AG04450 (cell line): ENCODE data around the gene RHBDF2. TPM values are rescaled to one million over a fixed set of nuclear protein-coding genes. Genes with fewer than 3 reads are reported as not detected.
A peak's percentile ranks its signal among the peaks of the same experiment; 100 is the strongest.

Experiments used
- CTCF ChIA-PET: fragments of 300-600, 350-600 bp; formaldehyde crosslinking; extraction: SDS; loops from one replicate; lab custom pipeline; 2022; ENCODE audit warnings: antibody characterized with exemption, inconsistent platforms; lab: Charles Lee
- POLR2A ChIA-PET: fragments of 350-600 bp; formaldehyde crosslinking; extraction: SDS; loops from one replicate; lab custom pipeline; 2021; ENCODE audit warnings: antibody characterized with exemption, inconsistent platforms; lab: Yijun Ruan, JAX
- DNase-seq: peaks from one replicate; pipeline ENCODE4 v3.0.0-alpha.2; 2011; ENCODE audit warnings: low read depth, low spot score
- H3K27ac ChIP-seq: one replicate; pipeline ENCODE4 v1.5.1; 2012; ENCODE audit warnings: low read depth, low read length, control low read depth
- H3K27me3 ChIP-seq: one replicate; pipeline ENCODE4 v1.6.0; 2012; ENCODE audit warnings: low read length; ENCODE audit not compliant: control insufficient read depth, insufficient read depth
- H3K4me3 ChIP-seq: 2 replicates; pipeline ENCODE4 v1.5.1; 2011; ENCODE audit warnings: mild to moderate bottlenecking, low read depth, low read length, control low read depth
- H3K9me3 ChIP-seq: 2 replicates; pipeline ENCODE4 v1.5.1; 2012; ENCODE audit warnings: low read length; ENCODE audit not compliant: control insufficient read depth, insufficient read depth
- polyA plus RNA-seq: library from polyadenylated mRNA; depleted of rRNA; stranded (reverse); fragments of >200 nt; gene quantifications from 2 replicates; pipeline ENCODE4 v1.2.3, GENCODE V29; 2011
- TF ChIP-seq, protein P1 (sequence below): IDR thresholded peaks from 2 replicates; pipeline ENCODE4 v1.5.1; 2011; ENCODE audit warnings: low read depth, low read length, control low read depth, inconsistent platforms

Gene RHBDF2
- polyA plus RNA-seq, 1 experiment: 5.4 TPM

DNA sequence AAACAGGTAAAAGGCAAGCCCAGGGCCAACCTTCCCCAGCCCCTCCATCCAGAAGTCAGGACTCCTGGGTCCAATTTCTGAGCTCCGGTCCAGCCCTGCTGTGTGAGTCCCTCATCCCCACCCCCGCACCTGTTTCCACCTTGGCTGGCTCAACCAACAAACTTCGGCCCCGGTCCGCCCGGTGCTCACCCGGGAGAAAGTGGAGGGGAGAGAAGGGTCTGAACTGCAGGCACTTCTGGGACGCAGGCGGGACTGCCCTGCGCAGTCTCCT, 541 bp downstream of the RHBDF2 start:
- Histone ChIP-seq H3K4me3 (peak overlapping the region; percentile 66), H3K27ac (no peak overlapping the region), H3K27me3 (no peaks in the 10 kb centered on the region), H3K9me3 (no peaks in the 10 kb centered on the region; the same call in 1 of the 2 replicates)
- no peak for DNase-seq
- CTCF ChIA-PET: interaction anchor here (0.6 kb wide), 1 partner anchor 10 kb away, joined by 5 read pairs; no protein-coding TSS in a partner anchor
- TF ChIP-seq, protein P1, sequence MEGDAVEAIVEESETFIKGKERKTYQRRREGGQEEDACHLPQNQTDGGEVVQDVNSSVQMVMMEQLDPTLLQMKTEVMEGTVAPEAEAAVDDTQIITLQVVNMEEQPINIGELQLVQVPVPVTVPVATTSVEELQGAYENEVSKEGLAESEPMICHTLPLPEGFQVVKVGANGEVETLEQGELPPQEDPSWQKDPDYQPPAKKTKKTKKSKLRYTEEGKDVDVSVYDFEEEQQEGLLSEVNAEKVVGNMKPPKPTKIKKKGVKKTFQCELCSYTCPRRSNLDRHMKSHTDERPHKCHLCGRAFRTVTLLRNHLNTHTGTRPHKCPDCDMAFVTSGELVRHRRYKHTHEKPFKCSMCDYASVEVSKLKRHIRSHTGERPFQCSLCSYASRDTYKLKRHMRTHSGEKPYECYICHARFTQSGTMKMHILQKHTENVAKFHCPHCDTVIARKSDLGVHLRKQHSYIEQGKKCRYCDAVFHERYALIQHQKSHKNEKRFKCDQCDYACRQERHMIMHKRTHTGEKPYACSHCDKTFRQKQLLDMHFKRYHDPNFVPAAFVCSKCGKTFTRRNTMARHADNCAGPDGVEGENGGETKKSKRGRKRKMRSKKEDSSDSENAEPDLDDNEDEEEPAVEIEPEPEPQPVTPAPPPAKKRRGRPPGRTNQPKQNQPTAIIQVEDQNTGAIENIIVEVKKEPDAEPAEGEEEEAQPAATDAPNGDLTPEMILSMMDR: no peak
- POLR2A ChIA-PET: no interaction called here

DNA sequence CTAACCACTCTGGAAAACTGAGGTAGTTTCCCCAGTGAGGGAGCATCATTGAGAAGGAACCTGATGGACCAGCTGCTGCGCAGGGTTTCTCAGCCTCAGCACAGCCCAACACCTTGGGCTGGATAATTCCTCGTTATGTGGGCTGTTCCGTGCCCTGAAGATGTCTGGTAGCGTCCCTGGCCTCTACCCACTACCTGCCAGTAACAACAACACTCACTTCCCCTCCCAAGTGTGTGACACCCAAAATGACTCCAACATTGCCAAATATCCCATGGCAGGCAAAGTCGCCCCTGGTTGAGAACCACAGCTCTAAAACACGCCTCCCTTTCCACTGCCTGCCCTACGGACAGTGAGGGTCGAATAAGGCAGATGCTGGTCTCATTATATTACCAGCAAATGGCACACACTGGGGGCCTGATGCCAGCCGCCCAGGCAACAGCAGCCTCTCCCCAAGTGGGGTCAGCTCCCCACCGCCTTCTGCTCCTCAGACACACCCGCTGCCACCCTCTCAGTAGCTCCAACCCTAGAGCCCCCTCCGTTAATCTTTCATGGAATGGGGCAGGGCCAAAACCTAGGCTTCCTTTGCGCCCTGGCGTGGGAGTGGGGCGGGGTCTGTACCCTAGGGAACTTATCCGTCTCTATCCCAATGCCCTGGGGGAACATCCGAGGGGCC, 1.0 kb downstream of the RHBDF2 start:
- CTCF ChIA-PET: interaction anchor here (3.5 kb wide), 1 partner anchor 42 kb away, joined by 11 read pairs; no protein-coding TSS in a partner anchor
- no peak for DNase-seq

DNA sequence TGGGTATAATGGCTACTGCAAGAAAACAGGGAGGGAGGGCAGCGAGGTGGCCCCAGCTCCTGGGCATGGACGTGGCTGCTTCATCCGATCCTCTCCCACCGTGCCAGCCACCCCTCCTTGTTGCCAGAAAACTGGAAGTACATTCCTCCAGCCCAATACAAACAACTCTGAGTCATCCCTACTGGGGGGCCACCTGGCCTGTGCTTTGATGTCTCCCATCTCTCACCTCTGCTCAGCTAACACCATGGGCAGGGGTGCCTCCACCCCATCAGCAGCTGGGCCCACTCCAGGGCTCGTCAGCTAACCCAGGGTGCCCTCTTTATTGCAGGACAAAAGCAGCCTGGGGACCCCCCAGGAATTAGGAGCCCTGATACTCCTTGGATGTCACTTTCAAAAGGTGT, 2.0 kb downstream of the RHBDF2 start:
- no peak for DNase-seq
- CTCF ChIA-PET: interaction anchor here (0.5 to 3.5 kb wide), 4 partner anchors 19 to 41 kb away, joined by 3 to 11 read pairs (median 4); no protein-coding TSS in a partner anchor
- Histone ChIP-seq H3K27me3 (no peaks in the 10 kb centered on the region), H3K9me3 (no peaks in the 10 kb centered on the region; the same call in 1 of the 2 replicates), H3K4me3 (no peak overlapping the region), H3K27ac (peak overlapping the region; percentile 97)
- POLR2A ChIA-PET: interaction anchor here (0.6 to 0.7 kb wide), 2 partner anchors 176 to 1629 kb away, joined by 3 to 9 read pairs; no protein-coding TSS in a partner anchor
- TF ChIP-seq, protein P1: no peak

More for the DNA sequence above, 1.0 kb downstream of the RHBDF2 start:
- POLR2A ChIA-PET: no interaction called here
- no peaks in the 10 kb centered on the region for H3K27me3 ChIP-seq
- no peak overlapping the region for H3K27ac ChIP-seq
- no peaks in the 10 kb centered on the region; the same call in 1 of the 2 replicates for H3K9me3 ChIP-seq
- H3K4me3 ChIP-seq: peak overlapping the region; percentile 66
- TF ChIP-seq, protein P1: no peak

DNA sequence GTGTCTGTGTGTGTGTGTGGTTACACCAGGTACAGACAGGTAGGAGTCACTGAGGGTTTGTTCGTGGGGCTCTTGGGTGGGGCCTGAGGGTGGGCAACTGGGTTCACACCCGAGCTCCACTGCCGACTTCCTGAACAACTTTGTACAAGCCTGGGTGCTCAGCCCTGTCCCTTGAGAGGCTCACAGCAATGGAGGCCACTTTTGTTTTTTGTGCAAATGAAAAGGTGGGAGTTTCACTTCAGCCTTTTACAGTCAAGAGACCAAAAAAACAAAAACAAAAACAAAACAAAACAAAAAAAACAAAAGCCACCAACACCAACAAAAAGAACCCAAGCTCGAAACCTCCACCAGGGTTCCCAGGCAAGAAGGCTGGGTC, 2.4 kb downstream of the RHBDF2 start:
- TF ChIP-seq, protein P1: no peak
- no peak for DNase-seq
- ChIA-PET CTCF (interaction anchor here (0.5 to 3.5 kb wide), 4 partner anchors 19 to 40 kb away, joined by 3 to 11 read pairs (median 4); no protein-coding TSS in a partner anchor), POLR2A (interaction anchor here (0.6 to 0.9 kb wide), 4 partner anchors 25 to 1629 kb away, joined by 3 to 9 read pairs (median 3); partner anchors contain the start of gene AANAT)
- Histone ChIP-seq H3K9me3 (no peaks in the 10 kb centered on the region; the same call in 1 of the 2 replicates), H3K27ac (peak overlapping the region; percentile 97), H3K27me3 (no peaks in the 10 kb centered on the region), H3K4me3 (no peak overlapping the region)
